Nephron progenitor cell (in vitro differentiated cells): Measurements from ENCODE around the gene EIF4ENIF1.

ENCODE experiments used
- DNase-seq: peaks from one replicate; pipeline ENCODE4 v3.0.0; 2021
- H3K27ac Mint-ChIP-seq: 2 replicates; pipeline ENCODE4 v1.8.0; 2021; ENCODE audit warnings: mild to moderate bottlenecking, moderate library complexity, mixed read lengths
- H3K27me3 Mint-ChIP-seq: 2 replicates; pipeline ENCODE4 v1.8.0; 2021; ENCODE audit warnings: mild to moderate bottlenecking, low read depth, mixed read lengths; ENCODE audit not compliant: poor library complexity
- H3K36me3 Mint-ChIP-seq: 2 replicates; pipeline ENCODE4 v1.8.0; 2021; ENCODE audit warnings: low read depth, mixed read lengths
- H3K4me1 Mint-ChIP-seq: 2 replicates; pipeline ENCODE4 v1.8.0; 2021; ENCODE audit warnings: mixed read lengths
- H3K4me3 Mint-ChIP-seq: 2 replicates; pipeline ENCODE4 v1.8.0; 2021; ENCODE audit warnings: mild to moderate bottlenecking, moderate library complexity, mixed read lengths
- H3K9me3 Mint-ChIP-seq: 2 replicates; pipeline ENCODE4 v1.8.0; 2021; ENCODE audit warnings: mild to moderate bottlenecking, moderate library complexity, mixed read lengths
- TF ChIP-seq, protein P1 (sequence below): fragments of 200-600 bp; sonication (generic); IDR thresholded peaks from 2 replicates; pipeline ENCODE4 v1.5.0; 2021; ENCODE audit warnings: antibody characterized with exemption

The EIF4ENIF1 gene

DNA sequence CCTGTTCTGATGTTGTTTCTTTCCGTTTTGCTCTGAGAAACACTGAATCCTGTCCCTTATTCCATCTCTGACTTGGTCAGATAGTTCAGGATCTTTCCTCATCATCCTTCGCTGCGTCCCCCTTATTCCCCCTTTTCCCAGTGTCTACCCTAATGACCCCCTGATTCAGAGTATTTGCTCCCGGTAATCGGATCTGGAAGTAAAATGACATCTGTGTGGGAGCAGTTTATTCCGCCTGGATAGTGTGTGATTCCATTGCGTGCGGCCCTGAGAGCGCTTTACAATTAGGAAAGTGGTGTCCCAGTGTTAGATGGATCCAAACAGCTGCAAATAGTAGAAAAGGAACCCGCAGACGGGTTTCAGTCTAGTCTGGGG lies 89.6 kb downstream of the EIF4ENIF1 start:
- peak overlapping the region; percentile 97 for H3K27ac Mint-ChIP-seq
- peak; percentile 8 for DNase-seq
- H3K4me3 Mint-ChIP-seq: peak overlapping the region; percentile 94

DNA sequence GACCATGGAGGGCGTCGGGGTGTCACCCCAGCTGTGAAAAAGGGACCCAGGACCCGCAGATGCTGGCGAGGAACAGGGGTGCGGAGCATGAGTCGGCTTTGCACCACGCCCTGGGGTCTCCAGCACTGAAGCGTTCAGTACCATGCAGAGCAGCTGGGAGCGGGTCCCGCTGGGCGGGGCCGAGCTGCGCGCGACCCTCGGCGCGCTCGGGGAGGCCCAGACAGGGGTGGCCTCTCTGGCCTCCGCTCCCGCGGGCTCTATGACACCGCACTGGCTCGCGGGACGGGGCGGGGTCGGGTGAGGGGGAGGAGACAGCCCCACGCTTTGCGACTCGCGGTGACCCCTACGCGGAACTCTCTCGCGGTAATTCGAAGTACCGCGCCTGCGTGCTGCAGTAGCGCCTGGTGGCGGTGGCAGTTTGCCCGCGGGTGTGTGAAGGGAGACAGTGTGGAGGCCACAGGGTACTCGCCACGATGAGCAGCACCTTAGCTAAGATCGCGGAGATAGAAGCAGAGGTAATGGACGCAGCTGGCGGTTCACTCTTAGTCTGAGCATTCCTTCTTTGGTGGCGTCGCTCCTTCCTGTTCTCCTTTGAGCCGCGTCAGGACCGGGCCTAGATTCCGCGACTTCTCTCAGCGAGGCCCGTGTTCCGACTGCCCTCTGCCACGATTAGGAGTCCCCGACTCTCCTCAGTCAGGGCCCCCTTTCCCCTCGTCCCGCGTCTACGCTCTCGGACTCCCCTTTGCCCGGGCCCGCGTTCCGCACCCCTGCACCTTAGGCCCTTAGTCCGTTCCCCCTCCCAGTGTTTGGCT lies 90.2 kb downstream of the EIF4ENIF1 start, which contains the start of gene DRG1:
Gene DRG1, plus strand, starts transcription at position 394 of the 812 bp plus-strand sequence. Its CDS starts 80 bp downstream, at position 474.
- TF ChIP-seq, protein P1, sequence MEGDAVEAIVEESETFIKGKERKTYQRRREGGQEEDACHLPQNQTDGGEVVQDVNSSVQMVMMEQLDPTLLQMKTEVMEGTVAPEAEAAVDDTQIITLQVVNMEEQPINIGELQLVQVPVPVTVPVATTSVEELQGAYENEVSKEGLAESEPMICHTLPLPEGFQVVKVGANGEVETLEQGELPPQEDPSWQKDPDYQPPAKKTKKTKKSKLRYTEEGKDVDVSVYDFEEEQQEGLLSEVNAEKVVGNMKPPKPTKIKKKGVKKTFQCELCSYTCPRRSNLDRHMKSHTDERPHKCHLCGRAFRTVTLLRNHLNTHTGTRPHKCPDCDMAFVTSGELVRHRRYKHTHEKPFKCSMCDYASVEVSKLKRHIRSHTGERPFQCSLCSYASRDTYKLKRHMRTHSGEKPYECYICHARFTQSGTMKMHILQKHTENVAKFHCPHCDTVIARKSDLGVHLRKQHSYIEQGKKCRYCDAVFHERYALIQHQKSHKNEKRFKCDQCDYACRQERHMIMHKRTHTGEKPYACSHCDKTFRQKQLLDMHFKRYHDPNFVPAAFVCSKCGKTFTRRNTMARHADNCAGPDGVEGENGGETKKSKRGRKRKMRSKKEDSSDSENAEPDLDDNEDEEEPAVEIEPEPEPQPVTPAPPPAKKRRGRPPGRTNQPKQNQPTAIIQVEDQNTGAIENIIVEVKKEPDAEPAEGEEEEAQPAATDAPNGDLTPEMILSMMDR: no peak
- DNase-seq: peak; percentile 98
- Mint-ChIP-seq H3K36me3 (peaks cover 27% of the 10 kb centered on the region), H3K4me1 (peaks cover 32% of the 10 kb centered on the region), H3K4me3 (peak within 1 kb of the TSS; percentile 94), H3K27ac (peak within 1 kb of the TSS; percentile 97), H3K27me3 (no peaks in the 10 kb centered on the region), H3K9me3 (peaks cover 2% of the 10 kb centered on the region)

More for the DNA sequence above, 89.6 kb downstream of the EIF4ENIF1 start:
- Mint-ChIP-seq H3K27me3 (no peaks in the 10 kb centered on the region), H3K4me1 (peaks cover 32% of the 10 kb centered on the region), H3K36me3 (peaks cover 27% of the 10 kb centered on the region), H3K9me3 (no peaks in the 10 kb centered on the region)
- TF ChIP-seq, protein P1: no peak

DNA sequence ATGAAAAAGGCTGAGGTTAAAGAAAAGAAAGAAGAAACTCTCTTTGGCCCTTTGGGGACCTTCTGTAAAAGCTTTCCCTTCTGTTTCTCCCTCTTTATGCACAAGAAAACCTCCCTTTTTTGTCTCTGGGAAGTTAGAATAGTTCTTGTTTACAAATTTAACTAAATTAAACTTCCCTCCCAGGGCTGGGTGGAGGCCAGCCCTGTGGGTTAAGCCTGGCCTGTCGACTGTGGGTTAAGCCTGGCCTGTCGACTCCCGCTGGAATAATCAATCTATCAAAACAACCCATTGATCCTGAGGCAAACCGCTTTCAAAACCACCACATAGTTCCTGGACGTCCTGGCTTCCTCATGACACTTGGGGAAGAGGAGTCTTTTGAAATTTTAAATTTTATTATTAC lies 91.4 kb downstream of the EIF4ENIF1 start:
- Mint-ChIP-seq H3K27me3 (peaks cover 2% of the 10 kb centered on the region), H3K4me3 (peak overlapping the region; percentile 94), H3K36me3 (peaks cover 20% of the 10 kb centered on the region), H3K4me1 (peaks cover 32% of the 10 kb centered on the region), H3K27ac (no peak overlapping the region), H3K9me3 (peaks cover 5% of the 10 kb centered on the region)
- TF ChIP-seq, protein P1: no peak
- DNase-seq: peak; percentile 12

DNA sequence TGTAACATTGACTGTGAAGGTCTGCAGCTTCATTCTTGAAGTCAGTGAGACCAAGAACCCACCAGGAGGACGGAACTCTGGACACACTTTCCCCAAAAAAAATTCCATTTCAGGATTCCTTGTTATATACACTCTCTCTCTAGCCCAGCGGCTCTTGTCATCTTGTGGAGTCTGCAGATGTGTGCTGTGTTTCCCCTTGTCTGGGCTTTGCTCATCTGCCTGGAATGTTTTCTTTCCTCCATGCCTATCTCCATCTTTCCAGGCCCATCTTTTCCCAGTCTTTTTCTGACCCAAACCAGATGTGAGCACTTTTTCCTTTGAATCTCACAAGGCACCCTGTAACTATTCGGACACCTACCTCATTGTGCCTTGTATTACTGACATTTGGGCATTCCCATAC lies 95.3 kb downstream of the EIF4ENIF1 start:
- H3K4me1 Mint-ChIP-seq: peaks cover 16% of the 10 kb centered on the region
- no peak overlapping the region for H3K27ac Mint-ChIP-seq
- peaks cover 15% of the 10 kb centered on the region for H3K27me3 Mint-ChIP-seq
- no peak overlapping the region for H3K4me3 Mint-ChIP-seq
- peaks cover 5% of the 10 kb centered on the region for H3K9me3 Mint-ChIP-seq
- DNase-seq: no peak
- TF ChIP-seq, protein P1: no peak
- H3K36me3 Mint-ChIP-seq: no peaks in the 10 kb centered on the region

DNA sequence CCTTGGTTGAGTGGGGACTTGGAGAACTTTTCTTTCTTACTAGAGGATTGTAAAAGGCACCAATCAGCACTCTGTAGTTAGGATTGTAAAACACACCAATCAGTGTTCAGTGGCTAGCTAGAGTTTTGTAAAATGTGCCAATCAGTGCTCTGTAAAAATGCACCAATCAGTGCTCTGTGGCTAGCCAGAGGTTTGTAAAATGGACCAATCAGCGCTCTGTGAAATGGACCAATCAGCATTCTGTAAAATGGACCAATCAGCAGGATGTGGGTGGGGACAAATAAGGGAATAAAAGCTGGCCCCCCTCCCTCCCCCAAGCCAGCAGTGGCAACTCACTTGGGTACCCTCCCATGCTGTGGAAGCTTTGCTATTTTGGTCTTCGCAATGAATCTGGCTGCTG lies 95.7 kb downstream of the EIF4ENIF1 start:
- peaks cover 14% of the 10 kb centered on the region for H3K4me1 Mint-ChIP-seq
- H3K36me3 Mint-ChIP-seq: no peaks in the 10 kb centered on the region
- H3K27me3 Mint-ChIP-seq: peaks cover 15% of the 10 kb centered on the region
- H3K27ac Mint-ChIP-seq: no peak overlapping the region
- TF ChIP-seq, protein P1: no peak
- no peak overlapping the region for H3K4me3 Mint-ChIP-seq
- peaks cover 5% of the 10 kb centered on the region for H3K9me3 Mint-ChIP-seq
- DNase-seq: no peak
